DOHH2 (cell line): ENCODE measurements around the gene CTAG2.
"Not testable (repeated sequence)": the region's sequence is repeated elsewhere in the genome, so short reads cannot be mapped to it uniquely, and the experiment has no call there.

ENCODE experiments used
- EZH2phosphoT487 ChIP-seq: fragments of 200-600 bp; sonication (generic); IDR thresholded peaks from 2 replicates; pipeline ENCODE4 v1.6.1; 2017; ENCODE audit warnings: borderline replicate concordance, mild to moderate bottlenecking, antibody characterized with exemption, low read length, moderate library complexity, mixed read lengths
- TF ChIP-seq, protein P1 (sequence below): fragments of 200-600 bp; sonication (generic); IDR thresholded peaks from one replicate; pipeline ENCODE4 v1.5.1; 2014; ENCODE audit warnings: antibody characterized with exemption, mild to moderate bottlenecking, low read depth, low read length; ENCODE audit not compliant: poor library complexity, severe bottlenecking

DNA sequence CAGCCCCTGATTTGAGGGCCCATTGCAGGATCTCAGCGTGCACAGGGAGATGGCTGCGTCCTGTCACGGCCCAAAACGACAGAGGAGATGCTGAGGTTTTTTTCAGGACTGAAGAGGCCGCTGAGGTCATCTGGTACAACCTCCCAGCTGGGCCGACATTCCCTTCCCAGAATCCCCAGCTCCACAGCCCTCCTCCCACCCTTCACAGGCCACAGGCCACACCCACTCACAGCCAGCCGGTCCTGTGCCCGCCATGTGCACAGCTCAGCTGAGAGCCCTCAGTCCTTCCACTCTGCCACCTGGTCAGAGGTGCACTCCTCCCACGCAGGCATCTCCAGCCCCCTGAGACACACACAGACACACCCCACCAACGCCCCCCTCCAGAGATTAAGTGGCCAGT lies 11.6 kb downstream of the CTAG2 start:
- TF ChIP-seq, protein P1, sequence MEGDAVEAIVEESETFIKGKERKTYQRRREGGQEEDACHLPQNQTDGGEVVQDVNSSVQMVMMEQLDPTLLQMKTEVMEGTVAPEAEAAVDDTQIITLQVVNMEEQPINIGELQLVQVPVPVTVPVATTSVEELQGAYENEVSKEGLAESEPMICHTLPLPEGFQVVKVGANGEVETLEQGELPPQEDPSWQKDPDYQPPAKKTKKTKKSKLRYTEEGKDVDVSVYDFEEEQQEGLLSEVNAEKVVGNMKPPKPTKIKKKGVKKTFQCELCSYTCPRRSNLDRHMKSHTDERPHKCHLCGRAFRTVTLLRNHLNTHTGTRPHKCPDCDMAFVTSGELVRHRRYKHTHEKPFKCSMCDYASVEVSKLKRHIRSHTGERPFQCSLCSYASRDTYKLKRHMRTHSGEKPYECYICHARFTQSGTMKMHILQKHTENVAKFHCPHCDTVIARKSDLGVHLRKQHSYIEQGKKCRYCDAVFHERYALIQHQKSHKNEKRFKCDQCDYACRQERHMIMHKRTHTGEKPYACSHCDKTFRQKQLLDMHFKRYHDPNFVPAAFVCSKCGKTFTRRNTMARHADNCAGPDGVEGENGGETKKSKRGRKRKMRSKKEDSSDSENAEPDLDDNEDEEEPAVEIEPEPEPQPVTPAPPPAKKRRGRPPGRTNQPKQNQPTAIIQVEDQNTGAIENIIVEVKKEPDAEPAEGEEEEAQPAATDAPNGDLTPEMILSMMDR = not testable (repeated sequence)
- not testable (repeated sequence) for TF ChIP-seq EZH2phosphoT487
